Fibroblast of lung (primary cell): ENCODE measurements around the gene NLGN1. TPM values are rescaled to one million over a fixed set of nuclear protein-coding genes. Genes with fewer than 3 reads are reported as not detected.

Source experiments
- DNase-seq, 2 donors: peaks; one replicate each; pipeline versions ENCODE4 v3.0.0 to v3.0.0-alpha.2; 2010; ENCODE audit warnings: low read depth in 2 of 2
- H2AFZ ChIP-seq: 2 replicates; pipeline ENCODE4 v1.5.1; 2012; ENCODE audit warnings: low read length, control low read depth, inconsistent platforms
- H3K27ac ChIP-seq: 2 replicates; pipeline ENCODE4 v1.5.1; 2011; ENCODE audit warnings: low read length, control low read depth; ENCODE audit not compliant: insufficient read depth
- H3K27me3 ChIP-seq: 2 replicates; pipeline ENCODE4 v1.5.1; 2011; ENCODE audit warnings: mild to moderate bottlenecking, low read length; ENCODE audit not compliant: control insufficient read depth, insufficient read depth
- H3K36me3 ChIP-seq: 2 replicates; pipeline ENCODE4 v1.5.1; 2011; ENCODE audit warnings: low read length; ENCODE audit not compliant: control insufficient read depth, insufficient read depth
- H3K4me1 ChIP-seq: 2 replicates; pipeline ENCODE4 v1.5.1; 2011; ENCODE audit warnings: low read length; ENCODE audit not compliant: control insufficient read depth, insufficient read depth; ENCODE audit errors: extremely low read depth
- H3K4me2 ChIP-seq: 2 replicates; pipeline ENCODE4 v1.5.1; 2011; ENCODE audit warnings: low read length, control low read depth; ENCODE audit not compliant: insufficient read depth; ENCODE audit errors: extremely low read depth
- H3K4me3 ChIP-seq, 4 experiments: fragments of 200-600 bp in 1 of 4; sonication (generic) in 1 of 4; replicated peaks in 1 of 4; 2 replicates each; pipeline ENCODE4 v1.5.1; 2011 to 2016; ENCODE audit warnings: low read length in 4 of 4, low read depth in 3 of 4, mild to moderate bottlenecking in 3 of 4, control low read depth in 2 of 4, inconsistent platforms in 1 of 4, mixed read lengths in 1 of 4; ENCODE audit not compliant: insufficient read depth in 1 of 4; ENCODE audit errors: control extremely low read depth in 1 of 4
- H3K79me2 ChIP-seq: 2 replicates; pipeline ENCODE4 v1.5.1; 2012; ENCODE audit warnings: mild to moderate bottlenecking, low read length, inconsistent platforms; ENCODE audit not compliant: control insufficient read depth, insufficient read depth
- H3K9ac ChIP-seq: 2 replicates; pipeline ENCODE4 v1.5.1; 2011; ENCODE audit warnings: mild to moderate bottlenecking, low read length, control low read depth; ENCODE audit not compliant: insufficient read depth
- H3K9me3 ChIP-seq: 2 replicates; pipeline ENCODE4 v1.5.1; 2012; ENCODE audit warnings: low read depth, low read length; ENCODE audit not compliant: control insufficient read depth, insufficient read depth
- H4K20me1 ChIP-seq: 2 replicates; pipeline ENCODE4 v1.5.1; 2011; ENCODE audit warnings: low read length; ENCODE audit not compliant: control insufficient read depth, insufficient read depth; ENCODE audit errors: extremely low read depth
- EZH2 ChIP-seq: IDR thresholded peaks from 2 replicates; pipeline ENCODE4 v1.5.1; 2012; ENCODE audit warnings: low read length, control low read depth, mild to moderate bottlenecking; ENCODE audit errors: missing control alignments
- polyA plus RNA-seq, 2 donors: library from polyadenylated mRNA; depleted of rRNA in 1 of 2; stranded (reverse) in 1 of 2; unstranded in 1 of 2; fragments of >200 nt; gene quantifications; 2 replicates each; pipeline ENCODE4 v1.2.1, GENCODE V29; 2011 to 2012; ENCODE audit warnings: missing spikeins in 1 of 2
- total RNA-seq: library from RNA; depleted of rRNA; stranded (reverse); fragments of >200 nt; gene quantifications from 2 replicates; pipeline ENCODE4 v1.2.1, GENCODE V29; 2014
- TF ChIP-seq, protein P1 (sequence below), 2 donors: IDR thresholded peaks in 1 of 2; conservative IDR thresholded peaks in 1 of 2; 1 replicate in 1 of 2; 2 replicates in 1 of 2; pipeline ENCODE4 v1.5.1; 2011 to 2012; ENCODE audit warnings: low read length in 2 of 2, control low read depth in 1 of 2, inconsistent platforms in 1 of 2, low read depth in 1 of 2, mild to moderate bottlenecking in 1 of 2

Gene NLGN1
- total and polyA plus RNA-seq, 2 donors (not counting 1 experiment from before 2014, with no cell fraction given): 0.61 to 2.1 TPM

- Histone ChIP-seq H3K36me3 (no peaks in the 10 kb centered on the region), H3K79me2 (no peaks in the 10 kb centered on the region), H3K4me1 (no peaks in the 10 kb centered on the region), H3K4me2 (no peak overlapping the region), H4K20me1 (no peaks in the 10 kb centered on the region), H2AFZ (no peak overlapping the region), H3K27ac (no peak overlapping the region), H3K9ac (no peak overlapping the region), H3K4me3 (no peak overlapping the region), H3K27me3 (no peaks in the 10 kb centered on the region), H3K9me3 (no peaks in the 10 kb centered on the region)
- TF ChIP-seq EZH2: no peak
- TF ChIP-seq, protein P1, sequence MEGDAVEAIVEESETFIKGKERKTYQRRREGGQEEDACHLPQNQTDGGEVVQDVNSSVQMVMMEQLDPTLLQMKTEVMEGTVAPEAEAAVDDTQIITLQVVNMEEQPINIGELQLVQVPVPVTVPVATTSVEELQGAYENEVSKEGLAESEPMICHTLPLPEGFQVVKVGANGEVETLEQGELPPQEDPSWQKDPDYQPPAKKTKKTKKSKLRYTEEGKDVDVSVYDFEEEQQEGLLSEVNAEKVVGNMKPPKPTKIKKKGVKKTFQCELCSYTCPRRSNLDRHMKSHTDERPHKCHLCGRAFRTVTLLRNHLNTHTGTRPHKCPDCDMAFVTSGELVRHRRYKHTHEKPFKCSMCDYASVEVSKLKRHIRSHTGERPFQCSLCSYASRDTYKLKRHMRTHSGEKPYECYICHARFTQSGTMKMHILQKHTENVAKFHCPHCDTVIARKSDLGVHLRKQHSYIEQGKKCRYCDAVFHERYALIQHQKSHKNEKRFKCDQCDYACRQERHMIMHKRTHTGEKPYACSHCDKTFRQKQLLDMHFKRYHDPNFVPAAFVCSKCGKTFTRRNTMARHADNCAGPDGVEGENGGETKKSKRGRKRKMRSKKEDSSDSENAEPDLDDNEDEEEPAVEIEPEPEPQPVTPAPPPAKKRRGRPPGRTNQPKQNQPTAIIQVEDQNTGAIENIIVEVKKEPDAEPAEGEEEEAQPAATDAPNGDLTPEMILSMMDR (conservative IDR thresholded peaks at IDR 0.05 in 1 of 2, IDR thresholded peaks at IDR 0.05 in 1 of 2; ENCODE audit: low read depth in 1 of 2, low read length in 2 of 2): no peak
- peak; percentile 45 to 87 for DNase-seq
These were observed 535.1 kb downstream of the NLGN1 start for GRCh38 chr3:173932624-173933023.

DNA sequence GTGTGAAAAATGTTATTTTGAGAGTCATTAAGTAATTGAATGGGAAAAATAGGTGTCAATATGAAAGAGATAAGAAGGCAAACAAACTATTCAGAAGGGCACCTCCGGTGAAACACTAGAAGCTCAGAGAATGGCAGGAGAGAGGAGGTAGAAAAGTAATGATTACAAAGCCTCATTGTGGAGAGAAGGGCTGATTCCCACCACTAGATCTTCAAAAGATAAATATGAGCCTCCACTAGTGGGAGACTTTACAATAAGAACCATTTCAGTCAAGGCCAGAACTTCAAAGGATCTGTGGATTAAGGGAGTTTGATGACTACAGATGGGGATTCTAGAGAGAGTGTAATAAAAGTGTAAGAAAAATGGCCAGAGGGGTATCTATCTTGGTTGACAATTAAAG lies 535.6 kb downstream of the NLGN1 start:
- Histone ChIP-seq H3K9me3 (no peaks in the 10 kb centered on the region), H3K27me3 (no peaks in the 10 kb centered on the region), H2AFZ (no peak overlapping the region), H3K9ac (no peak overlapping the region), H3K4me3 (no peak overlapping the region), H3K27ac (no peak overlapping the region), H3K36me3 (no peaks in the 10 kb centered on the region), H3K4me1 (no peaks in the 10 kb centered on the region), H3K4me2 (no peak overlapping the region), H3K79me2 (no peaks in the 10 kb centered on the region), H4K20me1 (no peaks in the 10 kb centered on the region)
- TF ChIP-seq, protein P1 (conservative IDR thresholded peaks at IDR 0.05 in 1 of 2, IDR thresholded peaks at IDR 0.05 in 1 of 2; ENCODE audit: low read depth in 1 of 2, low read length in 2 of 2): no peak
- no peak for TF ChIP-seq EZH2
- no peak for DNase-seq

DNA sequence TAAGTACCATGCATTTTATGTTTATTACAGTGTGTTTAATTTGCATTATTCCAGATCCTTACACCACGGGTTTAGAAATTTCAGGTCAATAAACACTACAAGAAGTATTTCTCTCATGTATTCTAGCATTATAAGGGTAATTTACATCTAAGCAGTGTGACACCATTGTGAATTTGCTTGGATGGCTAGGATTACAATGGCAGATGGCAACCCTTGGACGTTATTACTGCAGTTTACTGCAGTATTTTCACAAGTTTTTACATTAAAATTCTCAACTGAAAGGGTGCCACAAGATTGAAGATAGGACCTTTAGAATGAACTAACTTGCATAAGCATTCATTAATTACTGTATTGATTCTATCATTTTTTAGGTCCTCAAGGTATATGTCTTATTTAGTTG lies 538.8 kb downstream of the NLGN1 start:
- no peak overlapping the region for H3K4me2 ChIP-seq
- no peak for DNase-seq
- H3K4me3 ChIP-seq: no peak overlapping the region
- H3K36me3 ChIP-seq: no peaks in the 10 kb centered on the region
- TF ChIP-seq, protein P1 (conservative IDR thresholded peaks at IDR 0.05 in 1 of 2, IDR thresholded peaks at IDR 0.05 in 1 of 2; ENCODE audit: low read depth in 1 of 2, low read length in 2 of 2): no peak
- TF ChIP-seq EZH2: no peak
- no peaks in the 10 kb centered on the region for H3K4me1 ChIP-seq
- no peak overlapping the region for H3K9ac ChIP-seq
- H3K27ac ChIP-seq: no peak overlapping the region
- no peaks in the 10 kb centered on the region for H3K27me3 ChIP-seq
- H3K9me3 ChIP-seq: no peaks in the 10 kb centered on the region
- H2AFZ ChIP-seq: no peak overlapping the region
- H4K20me1 ChIP-seq: no peaks in the 10 kb centered on the region
- no peaks in the 10 kb centered on the region for H3K79me2 ChIP-seq
